Neuronal stem cell (in vitro differentiated cells): Measurements from ENCODE around the gene MALSU1.

Experiments used
- DNase-seq: peaks from one replicate; pipeline ENCODE4 v3.0.0-alpha.2; 2013; ENCODE audit warnings: low spot score
- H2AFZ ChIP-seq: one replicate; pipeline ENCODE4 v1.6.1; 2013; ENCODE audit warnings: mild to moderate bottlenecking, low read length, inconsistent platforms
- H2AK5ac ChIP-seq: 2 replicates; pipeline ENCODE4 v1.6.1; 2013; ENCODE audit warnings: low read depth, mild to moderate bottlenecking, inconsistent platforms, low read length, moderate library complexity, mixed read lengths
- H2BK120ac ChIP-seq: 2 replicates; pipeline ENCODE4 v1.6.1; 2013; ENCODE audit warnings: low read depth, mild to moderate bottlenecking, inconsistent platforms, low read length, moderate library complexity, mixed read lengths
- H2BK12ac ChIP-seq: one replicate; pipeline ENCODE4 v1.6.1; 2013; ENCODE audit warnings: low read length, inconsistent platforms
- H2BK15ac ChIP-seq: 2 replicates; pipeline ENCODE4 v1.6.1; 2013; ENCODE audit warnings: mild to moderate bottlenecking, low read length, inconsistent platforms, mixed read lengths
- H2BK5ac ChIP-seq: one replicate; pipeline ENCODE4 v1.6.1; 2013; ENCODE audit warnings: inconsistent platforms, mild to moderate bottlenecking, low read length, moderate library complexity
- H3K14ac ChIP-seq: one replicate; pipeline ENCODE4 v1.6.1; 2013; ENCODE audit warnings: low read length, inconsistent platforms
- H3K18ac ChIP-seq: 2 replicates; pipeline ENCODE4 v1.6.1; 2013; ENCODE audit warnings: low read length, inconsistent platforms
- H3K23ac ChIP-seq: 2 replicates; pipeline ENCODE4 v1.6.1; 2013; ENCODE audit warnings: low read depth, mild to moderate bottlenecking, mixed read lengths, low read length, inconsistent platforms; ENCODE audit not compliant: poor library complexity
- H3K27ac ChIP-seq: replicated peaks from 3 replicates; pipeline ENCODE4 v1.5.1; 2013; ENCODE audit warnings: low read length, inconsistent platforms
- H3K27me3 ChIP-seq, 3 experiments: 2 replicates each; pipeline ENCODE4 v1.6.1; 2013; ENCODE audit warnings: low read length in 3 of 3, mild to moderate bottlenecking in 2 of 3, inconsistent platforms in 1 of 3, low read depth in 1 of 3, mixed read lengths in 1 of 3, moderate library complexity in 1 of 3; ENCODE audit not compliant: control insufficient read depth in 3 of 3, insufficient read depth in 3 of 3
- H3K36me3 ChIP-seq, 2 donors: replicated peaks in 1 of 2; 2 replicates each; pipeline ENCODE4 v1.6.1; 2013; ENCODE audit warnings: low read length in 2 of 2; ENCODE audit not compliant: control insufficient read depth in 2 of 2, insufficient read depth in 2 of 2
- H3K4ac ChIP-seq: 2 replicates; pipeline ENCODE4 v1.6.1; 2013; ENCODE audit warnings: inconsistent platforms, mild to moderate bottlenecking, low read length, moderate library complexity
- H3K4me1 ChIP-seq, 2 donors: 1 replicate in 1 of 2; 2 replicates in 1 of 2; pipeline ENCODE4 v1.6.1; 2013; ENCODE audit warnings: low read length in 2 of 2, low read depth in 1 of 2; ENCODE audit not compliant: control insufficient read depth in 2 of 2, insufficient read depth in 1 of 2
- H3K4me2 ChIP-seq: one replicate; pipeline ENCODE4 v1.6.1; 2013; ENCODE audit warnings: mild to moderate bottlenecking, low read length, inconsistent platforms; ENCODE audit not compliant: insufficient read depth, poor library complexity, severe bottlenecking
- H3K4me3 ChIP-seq, 2 donors: 2 replicates each; pipeline ENCODE4 v1.5.1; 2013; ENCODE audit warnings: low read length in 2 of 2, mild to moderate bottlenecking in 2 of 2, inconsistent platforms in 1 of 2, moderate library complexity in 1 of 2
- H3K79me1 ChIP-seq: one replicate; pipeline ENCODE4 v1.6.1; 2013; ENCODE audit warnings: low read depth, mild to moderate bottlenecking, inconsistent platforms, low read length, moderate library complexity
- H3K9ac ChIP-seq: one replicate; pipeline ENCODE4 v1.6.1; 2013; ENCODE audit warnings: mild to moderate bottlenecking, low read depth, low read length, inconsistent platforms; ENCODE audit not compliant: poor library complexity
- H3K9me3 ChIP-seq, 2 donors: replicated peaks in 1 of 2; 2 replicates each; pipeline versions ENCODE3 to v1.6.1; 2013; ENCODE audit warnings: low read length in 2 of 2, mild to moderate bottlenecking in 2 of 2, inconsistent platforms in 1 of 2, low read depth in 1 of 2, mixed read lengths in 1 of 2, moderate library complexity in 1 of 2; ENCODE audit not compliant: control insufficient read depth in 2 of 2, insufficient read depth in 1 of 2
- H4K8ac ChIP-seq: one replicate; pipeline ENCODE4 v1.6.1; 2013; ENCODE audit warnings: low read depth, mild to moderate bottlenecking, inconsistent platforms, low read length, moderate library complexity
- H4K91ac ChIP-seq: one replicate; pipeline ENCODE4 v1.6.1; 2013; ENCODE audit warnings: low read length, low read depth, mild to moderate bottlenecking, inconsistent platforms; ENCODE audit not compliant: poor library complexity
- WGBS, 2 donors: extraction: QIAGEN DNeasy Blood & Tissue Kit; methylation state at CpG; one replicate each; pipeline ENCODE4 v1.1.7; 2013; ENCODE audit warnings: missing lambda C conversion rate in 2 of 2, mixed read lengths in 1 of 2; ENCODE audit not compliant: insufficient read length in 2 of 2, insufficient replicate concordance in 1 of 2; ENCODE audit errors: extremely low coverage in 2 of 2; 5-methylcytosine and 5-hydroxymethylcytosine counted together

The MALSU1 gene

DNA sequence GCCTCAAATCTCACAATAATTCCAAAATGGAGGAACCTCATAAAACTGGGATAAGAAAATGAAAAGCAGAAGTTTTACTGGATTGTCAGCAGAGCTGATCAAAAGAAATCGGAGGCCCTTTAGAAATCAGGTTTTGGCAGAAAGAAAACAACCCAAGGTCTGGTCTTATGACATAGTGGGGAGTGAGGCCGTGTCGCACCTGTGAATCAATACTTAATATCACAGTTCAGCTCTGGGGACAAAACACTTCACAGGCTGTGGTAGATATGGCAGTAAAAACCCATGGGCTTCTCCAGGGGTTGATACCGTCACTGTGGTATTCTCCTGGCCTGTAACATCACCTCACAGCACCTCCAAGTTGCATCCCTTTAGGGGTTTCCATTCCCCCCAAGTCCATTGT lies 6.5 kb upstream of the MALSU1 start:
- H3K4ac ChIP-seq = no peak overlapping the region
- no peaks in the 10 kb centered on the region for H3K9me3 ChIP-seq
- peaks cover 0 to 3% (median 0%) of the 10 kb centered on the region in 3 experiments for H3K27me3 ChIP-seq
- no peak for DNase-seq
- no peaks in the 10 kb centered on the region for H3K36me3 ChIP-seq
- H3K4me1 ChIP-seq = no peaks in the 10 kb centered on the region
- no peaks in the 10 kb centered on the region for H3K79me1 ChIP-seq
- WGBS, 2 donors = no CpG with 5 or more reads among the region's 4 CpGs
- no peak overlapping the region for H3K27ac ChIP-seq
- H2AK5ac ChIP-seq = no peak overlapping the region
- no peak overlapping the region for H2BK12ac ChIP-seq
- no peak overlapping the region for H3K23ac ChIP-seq
- H4K91ac ChIP-seq = no peak overlapping the region
- H2BK120ac ChIP-seq = no peak overlapping the region
- no peak overlapping the region for H3K4me2 ChIP-seq
- H3K14ac ChIP-seq = no peak overlapping the region
- H2AFZ ChIP-seq = peak overlapping the region; percentile 60
- H3K18ac ChIP-seq = no peak overlapping the region
- H3K4me3 ChIP-seq = no peak overlapping the region
- no peak overlapping the region for H2BK15ac ChIP-seq
- no peak overlapping the region for H2BK5ac ChIP-seq
- H3K9ac ChIP-seq = no peak overlapping the region
- no peak overlapping the region for H4K8ac ChIP-seq

DNA sequence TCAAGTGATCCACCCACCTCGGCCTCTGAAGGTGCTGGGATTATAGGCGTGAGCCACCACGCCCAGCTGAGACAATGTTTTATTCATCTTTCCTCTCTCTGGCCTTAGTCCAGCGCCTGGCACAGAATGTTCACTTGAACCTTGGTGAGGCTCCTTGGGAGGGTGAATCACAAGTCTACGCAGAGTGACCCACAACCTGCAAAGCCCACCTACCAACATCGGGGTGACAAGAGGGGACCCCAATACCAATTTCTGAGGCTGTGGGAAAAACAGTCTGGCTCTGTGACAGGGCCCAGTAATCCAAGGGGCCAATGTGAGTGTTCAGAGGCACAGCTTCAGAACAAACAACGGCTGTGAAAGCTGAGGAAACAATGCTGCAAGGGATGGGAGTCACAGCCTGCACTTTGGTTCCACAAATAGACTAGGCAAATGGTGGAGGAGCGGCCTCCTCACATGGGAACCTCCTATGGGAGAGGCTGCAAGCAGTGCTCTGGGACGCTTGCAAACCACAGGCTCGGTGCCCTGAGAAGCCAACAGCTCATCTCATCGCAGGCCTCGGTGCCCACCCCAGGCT lies 5.6 kb upstream of the MALSU1 start:
- no CpG with 5 or more reads among the region's 12 CpGs for WGBS, 2 donors
- H3K4me2 ChIP-seq = no peak overlapping the region

DNA sequence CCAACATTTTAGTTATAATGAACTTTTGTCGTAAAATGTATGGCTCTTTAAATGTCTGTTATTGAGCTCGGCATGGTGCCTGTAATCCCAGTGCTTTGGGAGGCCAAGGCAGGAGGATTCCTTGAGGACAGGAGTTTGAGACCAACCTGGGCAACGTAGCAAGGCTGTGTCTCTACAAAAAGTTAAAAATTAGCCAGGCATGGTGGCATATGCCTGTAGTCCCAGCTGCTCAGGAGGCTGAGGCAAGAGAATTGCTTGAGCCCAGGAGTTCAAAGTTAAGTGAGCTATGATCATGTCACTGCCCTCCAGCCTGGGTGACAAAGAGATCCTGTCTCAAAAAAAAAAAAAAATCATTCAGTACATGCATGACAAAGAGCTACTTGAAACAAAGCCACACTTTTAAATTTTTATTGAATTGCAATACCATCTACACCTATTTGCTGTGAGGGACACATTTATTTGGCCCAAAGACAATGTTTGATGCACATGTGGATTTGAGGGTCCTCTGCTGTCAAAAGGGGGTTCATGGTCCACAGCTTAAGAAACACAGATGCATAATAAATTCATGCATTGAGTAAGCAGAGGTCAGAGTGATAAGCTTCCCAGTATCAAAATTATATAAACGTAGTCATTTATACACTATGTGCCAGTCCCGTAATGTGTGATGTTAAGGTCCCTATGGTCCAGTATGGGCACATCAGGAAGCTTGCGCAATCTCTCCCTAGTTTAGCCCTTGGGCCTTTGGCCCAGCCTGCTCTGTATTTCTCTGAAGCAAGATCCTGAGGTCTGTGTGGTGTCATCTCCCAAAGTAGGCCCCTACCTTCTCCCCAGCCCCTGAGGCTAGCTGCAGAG lies 4.4 kb upstream of the MALSU1 start:
- H4K8ac ChIP-seq = no peak overlapping the region
- no peak overlapping the region for H2AK5ac ChIP-seq
- no peak overlapping the region for H3K9ac ChIP-seq
- no peak overlapping the region for H2BK5ac ChIP-seq
- DNase-seq = no peak
- no CpG with 5 or more reads among the region's 6 CpGs for WGBS, 2 donors
- no peak overlapping the region for H4K91ac ChIP-seq
- H3K4me1 ChIP-seq = peaks cover 0 to under 1% of the 10 kb centered on the region in 2 donors
- no peak overlapping the region for H3K4me2 ChIP-seq
- no peak overlapping the region for H2BK15ac ChIP-seq
- no peaks in the 10 kb centered on the region for H3K9me3 ChIP-seq
- H3K27me3 ChIP-seq = peaks cover 0 to 3% (median 0%) of the 10 kb centered on the region in 3 experiments
- H3K36me3 ChIP-seq = no peaks in the 10 kb centered on the region
- no peak overlapping the region for H3K4ac ChIP-seq
- no peak overlapping the region for H2BK12ac ChIP-seq
- no peak overlapping the region for H2AFZ ChIP-seq
- H3K4me3 ChIP-seq = no peak overlapping the region
- H3K14ac ChIP-seq = no peak overlapping the region
- peaks cover 4% of the 10 kb centered on the region for H3K79me1 ChIP-seq
- H2BK120ac ChIP-seq = no peak overlapping the region
- no peak overlapping the region for H3K18ac ChIP-seq
- H3K27ac ChIP-seq = no peak overlapping the region
- no peak overlapping the region for H3K23ac ChIP-seq

More for the DNA sequence above, 5.6 kb upstream of the MALSU1 start:
- H3K14ac ChIP-seq = no peak overlapping the region
- H2AFZ ChIP-seq = no peak overlapping the region
- no peak overlapping the region for H4K91ac ChIP-seq
- H3K9me3 ChIP-seq = no peaks in the 10 kb centered on the region
- H2BK12ac ChIP-seq = no peak overlapping the region
- H3K79me1 ChIP-seq = no peaks in the 10 kb centered on the region
- H3K36me3 ChIP-seq = no peaks in the 10 kb centered on the region
- H3K23ac ChIP-seq = no peak overlapping the region
- no peak overlapping the region for H4K8ac ChIP-seq
- no peak overlapping the region for H3K4me3 ChIP-seq
- no peak overlapping the region for H3K27ac ChIP-seq
- H3K4me1 ChIP-seq = no peaks in the 10 kb centered on the region
- H2BK120ac ChIP-seq = no peak overlapping the region
- peak overlapping the region; percentile 28 for H3K18ac ChIP-seq
- H3K9ac ChIP-seq = no peak overlapping the region
- no peak overlapping the region for H2BK15ac ChIP-seq
- no peak for DNase-seq
- H3K4ac ChIP-seq = no peak overlapping the region
- H2BK5ac ChIP-seq = no peak overlapping the region
- H2AK5ac ChIP-seq = no peak overlapping the region
- peaks cover 0 to 3% (median 0%) of the 10 kb centered on the region in 3 experiments for H3K27me3 ChIP-seq

DNA sequence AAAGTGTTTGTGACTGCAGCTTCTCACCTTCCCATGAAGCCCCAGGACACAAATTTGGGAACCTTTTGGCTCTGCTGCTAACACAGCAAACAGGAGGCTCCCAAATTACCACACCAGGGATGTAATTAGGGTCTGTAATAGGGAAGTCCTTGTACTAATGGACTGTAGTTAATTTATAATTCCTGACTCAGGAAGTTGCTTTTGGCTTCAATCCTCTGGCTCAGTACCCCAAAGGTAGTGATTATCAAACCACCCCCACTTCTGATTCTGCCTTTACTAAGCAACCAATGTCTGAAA lies 3.8 kb upstream of the MALSU1 start:
- H3K9ac ChIP-seq = no peak overlapping the region
- H3K4me3 ChIP-seq = no peak overlapping the region
- no peaks in the 10 kb centered on the region for H3K9me3 ChIP-seq
- H4K91ac ChIP-seq = no peak overlapping the region
- no peak overlapping the region for H2BK120ac ChIP-seq
- H3K18ac ChIP-seq = no peak overlapping the region
- no peak overlapping the region for H2BK5ac ChIP-seq
- H3K27ac ChIP-seq = no peak overlapping the region
- no peak overlapping the region for H3K4ac ChIP-seq
- no peak overlapping the region for H2BK15ac ChIP-seq
- peaks cover 0 to 3% (median 0%) of the 10 kb centered on the region in 3 experiments for H3K27me3 ChIP-seq
- no peak overlapping the region for H3K4me2 ChIP-seq
- H3K14ac ChIP-seq = no peak overlapping the region
- no peaks in the 10 kb centered on the region for H3K36me3 ChIP-seq
- no peak overlapping the region for H2AFZ ChIP-seq
- no peak overlapping the region for H2AK5ac ChIP-seq
- no peak for DNase-seq
- H3K23ac ChIP-seq = no peak overlapping the region
- H3K79me1 ChIP-seq = peaks cover 4% of the 10 kb centered on the region
- no peak overlapping the region for H4K8ac ChIP-seq
- no peak overlapping the region for H2BK12ac ChIP-seq
- peaks cover 2 to 5% of the 10 kb centered on the region in 2 donors for H3K4me1 ChIP-seq
